RWPE1 (cell line): Measurements from ENCODE around the gene EDNRA.

Experiments
- CTCF ChIA-PET: fragments of 350-600 bp; sonication (Branson Sonifier 250); formaldehyde crosslinking; extraction: SDS; loops from one replicate; lab custom pipeline; 2021; lab: Yijun Ruan, JAX
- POLR2A ChIA-PET: fragments of 400-600 bp; formaldehyde crosslinking; extraction: SDS; loops from one replicate; lab custom pipeline; 2020; ENCODE audit warnings: antibody characterized with exemption; ENCODE audit not compliant: low non-redundant PET; lab: Yijun Ruan, JAX
- DNase-seq: peaks from one replicate; pipeline ENCODE4 v3.0.0; 2012; ENCODE audit warnings: low spot score
- H3K27ac ChIP-seq: fragments of 450-650 bp; 2 replicates; pipeline ENCODE4 v1.5.1; 2017
- CTCF ChIP-seq: fragments of 450-650 bp; conservative IDR thresholded peaks from 2 replicates; pipeline ENCODE4 v1.5.1; 2017; ENCODE audit warnings: low read depth, mild to moderate bottlenecking

EDNRA gene

GRCh38 chr4:147463065-147463464, 17.8 kb upstream of the EDNRA start:
- no peak for DNase-seq
- H3K27ac ChIP-seq, result no peak overlapping the region
- no peak for TF ChIP-seq CTCF
- ChIA-PET POLR2A (no interaction called here), CTCF (no interaction called here)

GRCh38 chr4:147465461-147465860, 15.4 kb upstream of the EDNRA start:
- no peak overlapping the region for H3K27ac ChIP-seq
- TF ChIP-seq CTCF, result no peak
- POLR2A ChIA-PET, result no interaction called here
- CTCF ChIA-PET, result no interaction called here
- DNase-seq, result no peak

GRCh38 chr4:147477439-147477838, 3.5 kb upstream of the EDNRA start:
- no peak for TF ChIP-seq CTCF
- DNase-seq, result no peak
- ChIA-PET CTCF (interaction anchor here (1.0 kb wide), 1 partner anchor 41 kb away, joined by 3 read pairs; no protein-coding TSS in a partner anchor), POLR2A (no interaction called here)
- no peak overlapping the region for H3K27ac ChIP-seq

- no peak for DNase-seq
- TF ChIP-seq CTCF, result no peak
- ChIA-PET POLR2A (no interaction called here), CTCF (no interaction called here)
- H3K27ac ChIP-seq, result no peak overlapping the region
Observed at GRCh38 chr4:147479376-147479775, 1.5 kb upstream of the EDNRA start.

- POLR2A ChIA-PET, result no interaction called here
- no peak for DNase-seq
- no peak overlapping the region for H3K27ac ChIP-seq
- no peak for TF ChIP-seq CTCF
- CTCF ChIA-PET, result no interaction called here
Observed at GRCh38 chr4:147479786-147480185, 1.1 kb upstream of the EDNRA start.

GRCh38 chr4:147480502-147480890, 401 bp upstream of the EDNRA start:
- CTCF ChIA-PET, result interaction anchor here (0.6 kb wide), 1 partner anchor 1551 kb away, joined by 3 read pairs; no protein-coding TSS in a partner anchor
- H3K27ac ChIP-seq, result no peak overlapping the region

More at GRCh38 chr4:147480502-147480890, 401 bp upstream of the EDNRA start:
- TF ChIP-seq CTCF, result no peak
- DNase-seq, result no peak
- POLR2A ChIA-PET, result no interaction called here
